ENCODE data around the gene SETD4. TPM values are rescaled to one million over a fixed set of nuclear protein-coding genes. Genes with fewer than 3 reads are reported as not detected.

SETD4 gene
- total and polyA plus RNA-seq, 2 of the 13 experiments (the other 11 are each of a cell fraction or from before 2014, with no cell fraction given) = 7.1 to 14.4 TPM

DNA sequence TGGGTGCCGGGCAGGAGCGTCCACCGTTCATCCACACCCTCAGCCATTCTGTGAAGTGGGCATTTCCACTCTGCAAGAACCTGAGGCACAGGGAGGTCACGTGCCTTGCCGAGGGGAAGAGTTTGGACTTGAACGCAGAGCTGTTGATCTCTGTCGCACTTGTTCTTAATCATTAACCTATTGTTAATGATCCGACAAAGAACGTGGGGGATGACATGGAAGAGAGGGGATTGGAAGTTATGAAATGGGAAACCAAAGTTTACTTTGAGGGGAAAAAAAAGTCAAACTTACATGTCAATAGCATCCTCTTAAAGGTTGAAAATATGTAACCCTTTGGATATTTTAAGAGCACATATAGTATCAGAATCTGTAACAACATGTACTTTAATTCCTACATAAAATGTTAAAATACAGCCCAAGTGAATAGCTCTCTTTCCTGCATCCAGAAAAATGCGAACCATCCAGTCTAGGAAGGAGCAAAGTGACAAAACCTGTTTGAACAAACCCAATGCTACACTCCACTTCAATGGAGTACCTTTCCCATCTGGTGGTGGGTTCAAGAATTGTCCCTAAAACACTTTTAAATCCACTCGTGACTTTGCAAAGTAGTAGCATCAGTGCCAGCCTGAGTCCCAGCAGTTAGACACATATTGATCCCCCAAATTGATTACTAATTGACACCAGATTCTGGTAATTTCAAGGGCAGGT, 75.5 kb downstream of the SETD4 start (continued):
- TF ChIP-seq GABPB1 (CRISPR knock-in tag; IDR thresholded peaks at IDR 0.05) = no peak
- no peak for TF ChIP-seq DPF2 (CRISPR knock-in tag; IDR thresholded peaks at IDR 0.05; ENCODE audit: borderline replicate concordance, low read depth)
- TF ChIP-seq ZNF251 (CRISPR knock-in tag; IDR thresholded peaks at IDR 0.05) = no peak
- TF ChIP-seq, protein P1, sequence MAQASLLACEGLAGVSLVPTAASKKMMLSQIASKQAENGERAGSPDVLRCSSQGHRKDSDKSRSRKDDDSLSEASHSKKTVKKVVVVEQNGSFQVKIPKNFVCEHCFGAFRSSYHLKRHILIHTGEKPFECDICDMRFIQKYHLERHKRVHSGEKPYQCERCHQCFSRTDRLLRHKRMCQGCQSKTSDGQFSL (CRISPR knock-in tag; IDR thresholded peaks at IDR 0.05) = no peak
- no peak for TF ChIP-seq SRSF4 (IDR thresholded peaks at IDR 0.05; ENCODE audit: low read depth, low read length, poor library complexity, severe bottlenecking)
- TF ChIP-seq, protein P2, sequence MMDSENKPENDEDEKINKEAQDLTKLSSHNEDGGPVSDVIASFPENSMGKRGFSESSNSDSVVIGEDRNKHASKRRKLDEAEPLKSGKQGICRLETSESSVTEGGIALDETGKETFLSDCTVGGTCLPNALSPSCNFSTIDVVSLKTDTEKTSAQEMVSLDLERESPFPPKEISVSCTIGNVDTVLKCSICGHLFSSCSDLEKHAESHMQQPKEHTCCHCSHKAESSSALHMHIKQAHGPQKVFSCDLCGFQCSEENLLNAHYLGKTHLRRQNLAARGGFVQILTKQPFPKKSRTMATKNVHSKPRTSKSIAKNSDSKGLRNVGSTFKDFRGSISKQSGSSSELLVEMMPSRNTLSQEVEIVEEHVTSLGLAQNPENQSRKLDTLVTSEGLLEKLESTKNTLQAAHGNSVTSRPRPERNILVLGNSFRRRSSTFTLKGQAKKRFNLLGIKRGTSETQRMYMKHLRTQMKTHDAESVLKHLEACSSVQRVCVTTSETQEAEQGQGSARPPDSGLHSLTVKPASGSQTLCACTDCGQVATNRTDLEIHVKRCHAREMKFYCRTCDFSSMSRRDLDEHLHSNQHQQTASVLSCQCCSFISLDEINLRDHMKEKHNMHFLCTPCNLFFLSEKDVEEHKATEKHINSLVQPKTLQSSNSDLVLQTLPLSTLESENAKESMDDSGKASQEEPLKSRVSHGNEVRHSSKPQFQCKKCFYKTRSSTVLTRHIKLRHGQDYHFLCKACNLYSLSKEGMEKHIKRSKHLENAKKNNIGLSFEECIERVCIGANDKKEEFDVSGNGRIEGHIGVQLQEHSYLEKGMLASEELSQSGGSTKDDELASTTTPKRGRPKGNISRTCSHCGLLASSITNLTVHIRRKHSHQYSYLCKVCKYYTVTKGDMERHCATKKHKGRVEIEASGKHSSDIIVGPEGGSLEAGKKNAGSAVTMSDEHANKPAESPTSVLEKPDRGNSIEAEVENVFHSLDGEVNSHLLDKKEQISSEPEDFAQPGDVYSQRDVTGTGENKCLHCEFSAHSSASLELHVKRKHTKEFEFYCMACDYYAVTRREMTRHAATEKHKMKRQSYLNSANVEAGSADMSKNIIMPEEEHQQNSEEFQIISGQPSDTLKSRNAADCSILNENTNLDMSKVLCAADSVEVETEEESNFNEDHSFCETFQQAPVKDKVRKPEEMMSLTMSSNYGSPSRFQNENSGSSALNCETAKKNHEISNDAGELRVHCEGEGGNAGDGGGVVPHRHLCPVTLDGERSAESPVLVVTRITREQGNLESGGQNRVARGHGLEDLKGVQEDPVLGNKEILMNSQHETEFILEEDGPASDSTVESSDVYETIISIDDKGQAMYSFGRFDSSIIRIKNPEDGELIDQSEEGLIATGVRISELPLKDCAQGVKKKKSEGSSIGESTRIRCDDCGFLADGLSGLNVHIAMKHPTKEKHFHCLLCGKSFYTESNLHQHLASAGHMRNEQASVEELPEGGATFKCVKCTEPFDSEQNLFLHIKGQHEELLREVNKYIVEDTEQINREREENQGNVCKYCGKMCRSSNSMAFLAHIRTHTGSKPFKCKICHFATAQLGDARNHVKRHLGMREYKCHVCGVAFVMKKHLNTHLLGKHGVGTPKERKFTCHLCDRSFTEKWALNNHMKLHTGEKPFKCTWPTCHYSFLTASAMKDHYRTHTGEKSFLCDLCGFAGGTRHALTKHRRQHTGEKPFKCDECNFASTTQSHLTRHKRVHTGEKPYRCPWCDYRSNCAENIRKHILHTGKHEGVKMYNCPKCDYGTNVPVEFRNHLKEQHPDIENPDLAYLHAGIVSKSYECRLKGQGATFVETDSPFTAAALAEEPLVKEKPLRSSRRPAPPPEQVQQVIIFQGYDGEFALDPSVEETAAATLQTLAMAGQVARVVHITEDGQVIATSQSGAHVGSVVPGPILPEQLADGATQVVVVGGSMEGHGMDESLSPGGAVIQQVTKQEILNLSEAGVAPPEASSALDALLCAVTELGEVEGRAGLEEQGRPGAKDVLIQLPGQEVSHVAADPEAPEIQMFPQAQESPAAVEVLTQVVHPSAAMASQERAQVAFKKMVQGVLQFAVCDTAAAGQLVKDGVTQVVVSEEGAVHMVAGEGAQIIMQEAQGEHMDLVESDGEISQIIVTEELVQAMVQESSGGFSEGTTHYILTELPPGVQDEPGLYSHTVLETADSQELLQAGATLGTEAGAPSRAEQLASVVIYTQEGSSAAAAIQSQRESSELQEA (CRISPR knock-in tag; IDR thresholded peaks at IDR 0.05; ENCODE audit: not compliant biosample characterization) = no peak
- no peak for TF ChIP-seq HNRNPK (IDR thresholded peaks at IDR 0.05; ENCODE audit: low read depth, low read length, poor library complexity, severe bottlenecking)
- no peak for TF ChIP-seq HNRNPUL1 (IDR thresholded peaks at IDR 0.05; ENCODE audit: low read depth, low read length)
- TF ChIP-seq ZNF432 (CRISPR knock-in tag; IDR thresholded peaks at IDR 0.05; ENCODE audit: borderline replicate concordance) = no peak
- no peak for TF ChIP-seq KLF6 (CRISPR knock-in tag; IDR thresholded peaks at IDR 0.05)
- TF ChIP-seq RBM22 (optimal IDR thresholded peaks at IDR 0.05; ENCODE audit: low read length) = no peak
- TF ChIP-seq FOXA3 (CRISPR knock-in tag; IDR thresholded peaks at IDR 0.05) = peak; percentile 74
- TF ChIP-seq, protein P3, sequence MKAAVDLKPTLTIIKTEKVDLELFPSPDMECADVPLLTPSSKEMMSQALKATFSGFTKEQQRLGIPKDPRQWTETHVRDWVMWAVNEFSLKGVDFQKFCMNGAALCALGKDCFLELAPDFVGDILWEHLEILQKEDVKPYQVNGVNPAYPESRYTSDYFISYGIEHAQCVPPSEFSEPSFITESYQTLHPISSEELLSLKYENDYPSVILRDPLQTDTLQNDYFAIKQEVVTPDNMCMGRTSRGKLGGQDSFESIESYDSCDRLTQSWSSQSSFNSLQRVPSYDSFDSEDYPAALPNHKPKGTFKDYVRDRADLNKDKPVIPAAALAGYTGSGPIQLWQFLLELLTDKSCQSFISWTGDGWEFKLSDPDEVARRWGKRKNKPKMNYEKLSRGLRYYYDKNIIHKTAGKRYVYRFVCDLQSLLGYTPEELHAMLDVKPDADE (CRISPR knock-in tag; IDR thresholded peaks at IDR 0.05) = no peak
- TF ChIP-seq, protein P4, sequence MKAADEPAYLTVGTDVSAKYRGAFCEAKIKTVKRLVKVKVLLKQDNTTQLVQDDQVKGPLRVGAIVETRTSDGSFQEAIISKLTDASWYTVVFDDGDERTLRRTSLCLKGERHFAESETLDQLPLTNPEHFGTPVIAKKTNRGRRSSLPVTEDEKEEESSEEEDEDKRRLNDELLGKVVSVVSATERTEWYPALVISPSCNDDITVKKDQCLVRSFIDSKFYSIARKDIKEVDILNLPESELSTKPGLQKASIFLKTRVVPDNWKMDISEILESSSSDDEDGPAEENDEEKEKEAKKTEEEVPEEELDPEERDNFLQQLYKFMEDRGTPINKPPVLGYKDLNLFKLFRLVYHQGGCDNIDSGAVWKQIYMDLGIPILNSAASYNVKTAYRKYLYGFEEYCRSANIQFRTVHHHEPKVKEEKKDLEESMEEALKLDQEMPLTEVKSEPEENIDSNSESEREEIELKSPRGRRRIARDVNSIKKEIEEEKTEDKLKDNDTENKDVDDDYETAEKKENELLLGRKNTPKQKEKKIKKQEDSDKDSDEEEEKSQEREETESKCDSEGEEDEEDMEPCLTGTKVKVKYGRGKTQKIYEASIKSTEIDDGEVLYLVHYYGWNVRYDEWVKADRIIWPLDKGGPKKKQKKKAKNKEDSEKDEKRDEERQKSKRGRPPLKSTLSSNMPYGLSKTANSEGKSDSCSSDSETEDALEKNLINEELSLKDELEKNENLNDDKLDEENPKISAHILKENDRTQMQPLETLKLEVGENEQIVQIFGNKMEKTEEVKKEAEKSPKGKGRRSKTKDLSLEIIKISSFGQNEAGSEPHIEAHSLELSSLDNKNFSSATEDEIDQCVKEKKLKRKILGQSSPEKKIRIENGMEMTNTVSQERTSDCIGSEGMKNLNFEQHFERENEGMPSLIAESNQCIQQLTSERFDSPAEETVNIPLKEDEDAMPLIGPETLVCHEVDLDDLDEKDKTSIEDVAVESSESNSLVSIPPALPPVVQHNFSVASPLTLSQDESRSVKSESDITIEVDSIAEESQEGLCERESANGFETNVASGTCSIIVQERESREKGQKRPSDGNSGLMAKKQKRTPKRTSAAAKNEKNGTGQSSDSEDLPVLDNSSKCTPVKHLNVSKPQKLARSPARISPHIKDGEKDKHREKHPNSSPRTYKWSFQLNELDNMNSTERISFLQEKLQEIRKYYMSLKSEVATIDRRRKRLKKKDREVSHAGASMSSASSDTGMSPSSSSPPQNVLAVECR (CRISPR knock-in tag; IDR thresholded peaks at IDR 0.05; ENCODE audit: borderline replicate concordance) = peak; percentile 19; the same call in 1 of the 2 replicates
- TF ChIP-seq PHF20 (CRISPR knock-in tag; IDR thresholded peaks at IDR 0.05) = no peak

Data from HepG2 (cell line).